ENCODE measurements around the gene CIAO3. TPM values are rescaled to one million over a fixed set of nuclear protein-coding genes. Genes with fewer than 3 reads are reported as not detected.

CIAO3 gene
- total and polyA plus RNA-seq, 12 donors: 18.7 to 62.9 (median 26.1) TPM

DNA sequence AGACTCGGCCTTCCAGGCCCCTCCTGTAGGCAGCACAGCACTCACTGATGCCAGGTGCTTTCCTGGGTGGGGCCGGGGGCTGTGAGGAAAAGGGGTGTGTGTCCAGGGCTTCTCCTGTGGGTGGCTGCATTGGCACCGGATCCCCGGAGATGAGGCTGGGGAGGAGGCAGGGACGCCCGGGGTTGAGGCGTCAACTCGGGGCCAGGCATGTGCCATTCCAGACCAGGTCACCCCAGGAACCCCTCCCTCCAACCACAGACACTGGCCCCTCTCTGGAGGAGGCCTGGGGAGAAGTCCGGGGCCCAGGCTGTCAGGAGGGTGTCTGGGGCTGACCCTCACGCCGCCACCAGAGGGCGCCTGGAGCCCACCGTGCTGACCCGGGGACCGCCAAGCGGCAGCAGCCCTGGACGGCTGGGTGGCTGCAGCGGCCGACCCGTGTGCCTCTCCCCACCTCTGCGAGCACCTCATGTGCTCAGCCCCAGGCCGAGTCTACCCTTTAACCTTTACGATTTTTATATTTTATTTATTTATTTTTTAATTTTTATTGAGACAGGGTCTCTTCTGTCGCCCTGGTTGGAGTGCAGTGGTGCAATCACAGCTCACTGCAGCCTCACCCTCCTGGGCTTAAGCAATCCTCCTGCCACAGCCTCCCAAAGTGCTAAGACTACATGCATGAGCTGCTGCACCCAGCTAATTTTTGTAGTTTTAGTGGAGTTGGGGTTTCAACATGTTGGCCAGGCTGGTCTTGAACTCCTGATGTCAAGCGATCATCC is 29.1 kb downstream of the CIAO3 start:
- peaks cover 17 to 35% (median 26%) of the 10 kb centered on the region in 9 donors for H3K4me1 ChIP-seq
- H3K27ac ChIP-seq: no peak overlapping the region
- ATAC-seq (peak; percentile 51 to 80 (median 66)), DNase-seq (peak; percentile 72 to 88)
- no peak overlapping the region for H3K4me3 ChIP-seq
- H3K36me3 ChIP-seq: no peaks in the 10 kb centered on the region
- H3K27me3 ChIP-seq: peaks cover 5 to 71% (median 47%) of the 10 kb centered on the region in 7 donors
- H3K9me3 ChIP-seq: no peaks in the 10 kb centered on the region
- TF ChIP-seq CTCF (IDR thresholded peaks at IDR 0.05): peak; percentile 91 to 98 (median 96)
- intact Hi-C loops (cut with DNase I): loop anchor here (1.0 to 10.0 kb wide), 10 partner anchors 29 to 386 kb away; partner anchors contain the start of genes CHTF18 (in 3 of the 10), RPUSD1 (in 3 of the 10), C1QTNF8 (in 1 of the 10) and CIAO3 (in 1 of the 10)
- WGBS, 2 donors: 14% methylated on average over 23 to 25 of the region's 25 CpGs

- H3K4me3 ChIP-seq: no peak overlapping the region
- no peaks in the 10 kb centered on the region for H3K36me3 ChIP-seq
- no peak for TF ChIP-seq CTCF (IDR thresholded peaks at IDR 0.05)
- no peak for DNase-seq
- H3K27me3 ChIP-seq: peaks cover 11 to 71% (median 54%) of the 10 kb centered on the region in 7 donors
- WGBS, 2 donors: 73 to 78% methylated on average over 12 of the region's 12 CpGs
- intact Hi-C loops (cut with DNase I): loop anchor here (1.0 to 10.0 kb wide), 9 partner anchors 30 to 386 kb away; partner anchors contain the start of genes CHTF18 (in 3 of the 10), RPUSD1 (in 3 of the 10) and C1QTNF8 (in 1 of the 10)
- no peak overlapping the region for H3K27ac ChIP-seq
- no peaks in the 10 kb centered on the region for H3K9me3 ChIP-seq
- peaks cover 13 to 32% (median 20%) of the 10 kb centered on the region in 9 donors for H3K4me1 ChIP-seq
- ATAC-seq: no peak
Measured at GRCh38 chr16:711084-711483, 29.7 kb downstream of the CIAO3 start.

- WGBS, 2 donors: 68 to 74% methylated on average over 21 of the region's 21 CpGs
- Histone ChIP-seq H3K4me1 (peaks cover 9 to 29% (median 16%) of the 10 kb centered on the region in 9 donors), H3K27me3 (peaks cover 12 to 70% (median 56%) of the 10 kb centered on the region in 7 donors), H3K36me3 (no peaks in the 10 kb centered on the region), H3K27ac (no peak overlapping the region), H3K9me3 (no peaks in the 10 kb centered on the region), H3K4me3 (no peak overlapping the region)
- no peak for TF ChIP-seq CTCF (IDR thresholded peaks at IDR 0.05)
- intact Hi-C loops (cut with DNase I): loop anchor here (1.0 to 10.0 kb wide), 9 partner anchors 31 to 387 kb away; partner anchors contain the start of genes CHTF18 (in 3 of the 10), RPUSD1 (in 3 of the 10) and C1QTNF8 (in 1 of the 10)
- DNase-seq (no peak), ATAC-seq (no peak)
Measured at GRCh38 chr16:710500-711075, 30.2 kb downstream of the CIAO3 start.
